GM12872 (cell line): Measurements from ENCODE around the gene MUC5B.

Experiments
- CTCF ChIP-seq: IDR thresholded peaks from 3 replicates; pipeline ENCODE4 v1.5.1; 2011; ENCODE audit warnings: low read depth, mild to moderate bottlenecking, low read length, moderate library complexity; ENCODE audit not compliant: insufficient read depth

MUC5B gene

DNA sequence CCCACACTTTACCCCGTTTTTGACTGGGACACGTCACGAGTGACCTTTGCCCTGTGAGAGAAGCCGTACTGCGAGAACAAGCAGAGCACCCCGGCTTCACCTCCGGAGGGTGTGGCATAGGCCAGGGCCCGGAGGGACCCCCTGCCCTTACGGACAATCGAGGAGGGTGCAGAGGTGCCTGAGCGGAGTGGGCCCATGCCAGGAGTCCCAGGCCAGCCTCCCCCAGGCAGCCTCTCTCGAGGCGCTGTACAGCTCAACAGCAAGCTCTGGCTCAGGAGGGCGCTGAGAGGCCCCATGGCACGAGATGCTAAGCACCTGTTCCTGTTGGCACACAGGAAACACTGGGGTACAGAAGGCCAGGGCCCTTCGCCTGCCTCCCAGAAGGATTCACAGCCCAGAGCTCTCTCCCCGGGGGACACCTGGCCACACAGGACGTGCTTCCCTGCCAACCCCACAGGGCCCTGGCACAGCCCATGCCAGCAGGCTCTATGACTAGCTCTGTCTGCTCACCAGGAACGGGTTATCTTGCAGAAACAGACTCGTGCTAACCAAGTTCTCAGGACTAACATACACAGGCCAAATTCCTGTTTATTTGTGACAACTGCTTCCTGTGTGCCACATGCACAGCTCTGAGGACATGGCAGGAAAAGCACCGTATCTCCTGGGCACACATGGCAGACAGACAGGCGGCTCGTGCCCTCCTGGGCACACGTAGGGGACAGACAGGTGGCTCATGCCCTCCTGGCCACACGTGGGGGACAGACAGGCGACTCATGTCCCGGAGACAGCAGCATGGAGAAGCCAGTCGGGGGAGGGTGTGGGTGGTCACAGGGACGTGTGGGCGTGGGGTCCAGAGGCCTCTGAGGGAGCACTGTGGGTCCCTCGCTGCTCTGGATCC, 75.0 kb downstream of the MUC5B start:
- TF ChIP-seq CTCF: no peak

GRCh38 chr11:1298695-1299492, 76.0 kb downstream of the MUC5B start:
- no peak for TF ChIP-seq CTCF

- TF ChIP-seq CTCF: no peak
These were observed 76.8 kb downstream of the MUC5B start for GRCh38 chr11:1299621-1300020.

DNA sequence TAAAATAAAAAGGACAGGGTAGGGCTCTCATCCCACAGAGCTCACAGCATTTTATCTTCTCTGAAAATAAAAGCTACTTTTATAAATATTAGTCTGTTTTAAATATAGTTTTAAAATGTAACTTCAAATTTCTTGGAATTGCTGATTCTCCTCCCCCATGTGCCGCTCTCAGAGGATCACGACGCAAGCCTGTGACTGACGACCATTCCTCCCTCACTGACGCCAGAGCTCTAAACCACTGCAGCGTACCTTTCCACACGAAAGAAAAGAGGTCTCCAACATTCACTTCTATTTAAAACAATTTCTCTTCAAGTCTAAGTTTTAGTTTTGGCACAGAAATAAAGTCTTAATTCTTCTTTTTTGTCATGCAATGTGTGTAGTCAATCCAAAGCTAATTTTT, 77.3 kb downstream of the MUC5B start:
- TF ChIP-seq CTCF: no peak

GRCh38 chr11:1300569-1301187, 77.8 kb downstream of the MUC5B start:
- TF ChIP-seq CTCF: no peak

DNA sequence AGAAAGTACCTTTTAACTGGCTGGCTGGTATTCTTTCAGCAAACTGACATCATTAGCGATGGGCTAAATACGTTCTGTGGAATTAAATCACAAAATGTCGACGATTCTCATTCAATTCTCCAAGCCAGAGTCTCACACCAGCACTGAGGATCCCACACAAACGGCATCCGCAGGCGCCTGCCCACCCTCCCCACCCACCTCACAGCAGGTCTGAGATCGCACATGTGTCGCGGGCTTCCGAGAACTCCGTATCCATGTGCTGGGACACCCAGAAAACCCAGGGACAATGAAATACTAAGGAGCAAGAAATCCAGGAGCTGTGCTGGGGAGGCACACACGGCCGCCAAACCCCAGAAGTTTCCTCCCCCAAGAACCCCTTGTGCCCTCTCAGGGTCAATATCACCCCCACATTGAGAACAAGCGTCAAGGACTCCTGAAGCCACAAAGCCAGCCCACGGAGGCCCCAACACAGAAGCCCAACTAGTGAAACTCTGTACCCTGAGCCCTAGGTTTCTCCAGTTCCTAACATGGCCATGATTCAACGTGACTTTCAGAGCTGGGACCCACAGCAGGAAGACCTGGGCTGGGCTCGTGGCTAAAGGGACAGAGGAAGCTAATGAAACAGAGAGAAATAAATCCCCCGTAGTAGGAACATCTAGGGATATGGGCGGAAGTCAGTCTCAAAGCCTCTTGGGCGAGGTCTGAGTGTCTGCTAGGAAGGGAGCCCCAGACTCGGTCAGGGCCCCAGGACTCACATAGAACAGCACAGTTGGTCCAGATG, 78.5 kb downstream of the MUC5B start:
- TF ChIP-seq CTCF: no peak

- TF ChIP-seq CTCF: no peak
These were observed 79.2 kb downstream of the MUC5B start for GRCh38 chr11:1302041-1302460.
